H1 (cell line): ENCODE data around the gene ELMO1. TPM values are rescaled to one million over a fixed set of nuclear protein-coding genes. Genes with fewer than 3 reads are reported as not detected.

Experiments used
- CTCF ChIA-PET: fragments of 300-600 bp; sonication (Branson Sonifier 250); formaldehyde crosslinking; loops from one replicate; lab custom pipeline; 2021; ENCODE audit not compliant: partially characterized antibody; lab: Charles Lee
- POLR2A ChIA-PET: fragments of 300-600 bp; sonication (Branson Sonifier 250); formaldehyde crosslinking; loops from one replicate; lab custom pipeline; 2021; ENCODE audit warnings: inconsistent platforms; ENCODE audit not compliant: partially characterized antibody; lab: Charles Lee
- DNase-seq, 2 experiments: peaks; one replicate each; pipeline versions ENCODE4 v3.0.0 to v3.0.0-alpha.2; 2010 to 2022; ENCODE audit warnings: low spot score in 2 of 2, low read depth in 1 of 2, mixed read lengths in 1 of 2
- FAIRE-seq: peaks from 2 replicates; lab custom pipeline; 2011; peaks lifted over from hg19 to GRCh38; lab: Jason Lieb, UNC
- H2AFZ ChIP-seq: 2 replicates; pipeline ENCODE4 v1.8.1; 2012; ENCODE audit warnings: low read length, inconsistent platforms
- H2AK5ac ChIP-seq: 2 replicates; pipeline ENCODE4 v1.6.1; 2013; ENCODE audit warnings: low read depth, low read length
- H2BK120ac ChIP-seq: replicated peaks from 2 replicates; pipeline ENCODE3; 2013; ENCODE audit warnings: low read depth, low read length, inconsistent platforms
- H2BK12ac ChIP-seq: 2 replicates; pipeline ENCODE4 v1.6.1; 2013; ENCODE audit warnings: low read depth, low read length
- H2BK15ac ChIP-seq: 2 replicates; pipeline ENCODE4 v1.6.1; 2013; ENCODE audit warnings: low read length
- H2BK20ac ChIP-seq: 2 replicates; pipeline ENCODE4 v1.6.1; 2013; ENCODE audit warnings: low read length
- H2BK5ac ChIP-seq: 2 replicates; pipeline ENCODE4 v1.6.1; 2013; ENCODE audit warnings: low read depth, low read length
- H3K14ac ChIP-seq: 2 replicates; pipeline ENCODE4 v1.6.1; 2013; ENCODE audit warnings: inconsistent platforms; ENCODE audit not compliant: insufficient read length
- H3K18ac ChIP-seq: 2 replicates; pipeline ENCODE4 v1.6.1; 2013; ENCODE audit warnings: low read length; ENCODE audit errors: extremely low read depth
- H3K23ac ChIP-seq: 2 replicates; pipeline ENCODE4 v1.6.1; 2013; ENCODE audit warnings: inconsistent platforms; ENCODE audit not compliant: insufficient read length
- H3K23me2 ChIP-seq: 2 replicates; pipeline ENCODE4 v1.6.1; 2013; ENCODE audit warnings: low read depth, low read length
- H3K27ac ChIP-seq: 2 replicates; pipeline ENCODE4 v1.6.1; 2011; ENCODE audit warnings: low read depth, low read length, inconsistent platforms
- H3K27me3 ChIP-seq, 4 experiments: replicated peaks in 1 of 4; 1 replicate in 1 of 4; 2 replicates in 3 of 4; pipeline versions ENCODE4 v1.6.1 to v1.8.1; 2011 to 2013; ENCODE audit warnings: low read length in 3 of 4, mild to moderate bottlenecking in 3 of 4, inconsistent platforms in 2 of 4, mixed read lengths in 2 of 4, moderate library complexity in 1 of 4; ENCODE audit not compliant: control insufficient read depth in 3 of 4, insufficient read depth in 3 of 4; ENCODE audit errors: extremely low read depth in 1 of 4
- H3K36me3 ChIP-seq, 4 experiments: 2 replicates each; pipeline versions ENCODE4 v1.6.1 to v1.8.1; 2011 to 2013; ENCODE audit warnings: mild to moderate bottlenecking in 4 of 4, low read length in 3 of 4, moderate library complexity in 2 of 4, control low read depth in 1 of 4, inconsistent platforms in 1 of 4; ENCODE audit not compliant: insufficient read depth in 4 of 4, control insufficient read depth in 2 of 4
- H3K4ac ChIP-seq: replicated peaks from 2 replicates; pipeline ENCODE3; 2013; ENCODE audit warnings: low read length, low read depth, mixed read lengths, inconsistent platforms; ENCODE audit not compliant: insufficient read length
- H3K4me1 ChIP-seq, 4 experiments: replicated peaks in 1 of 4; 1 replicate in 1 of 4; 2 replicates in 3 of 4; pipeline versions ENCODE4 v1.6.1 to v1.8.1; 2011 to 2013; ENCODE audit warnings: low read length in 3 of 4, inconsistent platforms in 2 of 4, mixed read lengths in 1 of 4; ENCODE audit not compliant: insufficient read depth in 4 of 4, control insufficient read depth in 3 of 4
- H3K4me2 ChIP-seq, 2 experiments: 2 replicates each; pipeline versions ENCODE4 v1.6.1 to v1.8.1; 2011 to 2013; ENCODE audit warnings: low read depth in 2 of 2, low read length in 2 of 2, control low read depth in 1 of 2, inconsistent platforms in 1 of 2, mild to moderate bottlenecking in 1 of 2; ENCODE audit not compliant: insufficient read depth in 1 of 2
- H3K4me3 ChIP-seq, 4 experiments: fragments of 200-600, 300-600 bp in 1 of 4; sonication (generic), shearing (Covaris generic), sonication (Bioruptor Twin) in 1 of 4; 2 replicates each; pipeline versions ENCODE4 v1.5.1 to v1.8.1; 2011 to 2016; ENCODE audit warnings: low read length in 4 of 4, low read depth in 3 of 4, control low read depth in 2 of 4, inconsistent platforms in 2 of 4, mild to moderate bottlenecking in 2 of 4, mixed read lengths in 1 of 4, moderate library complexity in 1 of 4; ENCODE audit not compliant: insufficient read depth in 2 of 4; ENCODE audit errors: extremely low read depth in 1 of 4
- H3K56ac ChIP-seq: replicated peaks from 2 replicates; pipeline ENCODE3; 2013; ENCODE audit warnings: low read depth, mild to moderate bottlenecking, mixed read lengths, low read length, inconsistent platforms; ENCODE audit not compliant: insufficient read length
- H3K79me1 ChIP-seq: 2 replicates; pipeline ENCODE4 v1.6.1; 2013; ENCODE audit warnings: low read depth, low read length, control low read depth
- H3K79me2 ChIP-seq, 2 experiments: 2 replicates each; pipeline versions ENCODE4 v1.6.1 to v1.8.1; 2012 to 2013; ENCODE audit warnings: low read length in 2 of 2, mild to moderate bottlenecking in 2 of 2, inconsistent platforms in 1 of 2; ENCODE audit not compliant: insufficient read depth in 2 of 2, control insufficient read depth in 1 of 2
- H3K9ac ChIP-seq, 4 experiments: replicated peaks in 1 of 4; 1 replicate in 1 of 4; 2 replicates in 3 of 4; pipeline versions ENCODE4 v1.6.1 to v1.8.1; 2011 to 2013; ENCODE audit warnings: low read depth in 3 of 4, low read length in 3 of 4, control low read depth in 2 of 4, mild to moderate bottlenecking in 2 of 4, moderate library complexity in 2 of 4, inconsistent platforms in 1 of 4; ENCODE audit errors: extremely low read depth in 1 of 4
- H3K9me3 ChIP-seq, 2 experiments: 2 replicates each; pipeline versions ENCODE4 v1.6.1 to v1.8.1; 2012 to 2013; ENCODE audit warnings: mild to moderate bottlenecking in 2 of 2, moderate library complexity in 2 of 2, control low read depth in 1 of 2, inconsistent platforms in 1 of 2, low read depth in 1 of 2, low read length in 1 of 2, mixed read lengths in 1 of 2; ENCODE audit not compliant: insufficient read depth in 2 of 2
- H4K20me1 ChIP-seq, 2 experiments: replicated peaks in 1 of 2; 2 replicates each; pipeline versions ENCODE3 to v1.8.1; 2011 to 2013; ENCODE audit warnings: inconsistent platforms in 2 of 2, low read length in 2 of 2, mild to moderate bottlenecking in 1 of 2; ENCODE audit not compliant: insufficient read depth in 2 of 2, control insufficient read depth in 1 of 2
- H4K5ac ChIP-seq: 2 replicates; pipeline ENCODE4 v1.6.1; 2013; ENCODE audit warnings: low read length, low read depth, mixed read lengths, inconsistent platforms; ENCODE audit not compliant: insufficient read length
- H4K8ac ChIP-seq: 2 replicates; pipeline ENCODE4 v1.8.0; 2013; ENCODE audit warnings: mild to moderate bottlenecking, moderate library complexity, low read length, inconsistent platforms; ENCODE audit not compliant: insufficient read depth; ENCODE audit errors: extremely low read depth
- H4K91ac ChIP-seq: replicated peaks from 2 replicates; pipeline ENCODE3; 2013; ENCODE audit warnings: low read length, mixed read lengths, inconsistent platforms; ENCODE audit not compliant: insufficient read length
- CEBPB ChIP-seq: IDR thresholded peaks from 2 replicates; pipeline ENCODE4 v1.6.1; 2012; ENCODE audit warnings: low read depth, low read length
- CTCF ChIP-seq, 3 experiments: IDR thresholded peaks; 1 replicate in 2 of 3; 2 replicates in 1 of 3; pipeline versions ENCODE4 v1.5.1 to v1.6.1; 2011; ENCODE audit warnings: low read length in 3 of 3, mild to moderate bottlenecking in 3 of 3, inconsistent platforms in 2 of 3, low read depth in 1 of 3, moderate library complexity in 1 of 3; ENCODE audit not compliant: insufficient read depth in 1 of 3; ENCODE audit errors: control extremely low read depth in 1 of 3
- RAD21 ChIP-seq, 2 experiments: IDR thresholded peaks in 1 of 2; conservative IDR thresholded peaks in 1 of 2; 2 replicates each; pipeline ENCODE4 v1.6.1; 2011; ENCODE audit warnings: low read depth in 2 of 2, low read length in 2 of 2, improper control_type of control experiment in 1 of 2, inconsistent platforms in 1 of 2, mild to moderate bottlenecking in 1 of 2, moderate library complexity in 1 of 2
- RFX5 ChIP-seq: IDR thresholded peaks from 2 replicates; pipeline ENCODE4 v1.6.1; 2011; ENCODE audit warnings: low read depth, low read length, improper control_type of control experiment, borderline replicate concordance
- WGBS, 2 experiments: shearing (Covaris generic) in 1 of 2; methylation state at CpG; one replicate each; pipeline versions ENCODE4 v1.1.6 to v1.1.7; 2013 to 2015; ENCODE audit warnings: low lambda C conversion rate in 2 of 2, mixed read lengths in 2 of 2, inconsistent platforms in 1 of 2, low coverage in 1 of 2, missing lambda C conversion rate in 1 of 2; ENCODE audit not compliant: insufficient replicate concordance in 2 of 2, insufficient coverage in 1 of 2, insufficient read length in 1 of 2; ENCODE audit errors: extremely low coverage in 1 of 2, missing lambda C conversion rate in 1 of 2; 5-methylcytosine and 5-hydroxymethylcytosine counted together
- polyA plus RNA-seq, 7 experiments: library from polyadenylated mRNA; depleted of rRNA in 3 of 7; stranded (reverse) in 5 of 7; unstranded in 2 of 7; fragments of >200 nt in 5 of 7; fragments of 200-250 nt in 2 of 7; gene quantifications; 1 replicate in 5 of 7; 2 replicates in 1 of 7; 4 replicates in 1 of 7; pipeline versions ENCODE4 v1.2.1 to v1.2.3, GENCODE V29; 2011 to 2013; ENCODE audit warnings: missing spikeins in 2 of 7, mixed read lengths in 2 of 7
- total RNA-seq: library from RNA; stranded (reverse); fragmentation: NEBNext Ultra II Directional; extraction: Animal tissue kit (Norgen Biotek cat#: 25700); gene quantifications from 2 replicates; pipeline ENCODE4 v1.2.1, GENCODE V29; 2021

The ELMO1 gene
- total and polyA plus RNA-seq, 2 of the 8 experiments (the other 6 are each of a cell fraction or from before 2014, with no cell fraction given), result 18.4 to 21.0 TPM

- Histone ChIP-seq H3K27ac (no peak overlapping the region), H2AFZ (no peak overlapping the region), H3K4me1 (peaks cover 0 to 17% (median 4%) of the 10 kb centered on the region in 4 experiments; a peak in 3 of 7 replicates), H3K56ac (no peak overlapping the region), H2BK120ac (no peak overlapping the region), H2BK12ac (peak overlapping the region; percentile 60; the same call in 1 of the 2 replicates), H4K8ac (no peak overlapping the region), H2BK20ac (no peak overlapping the region), H4K5ac (no peak overlapping the region), H3K23me2 (no peaks in the 10 kb centered on the region), H2BK15ac (no peak overlapping the region), H3K4me3 (no peak overlapping the region), H3K9ac (no peak overlapping the region), H4K91ac (no peak overlapping the region), H3K27me3 (no peaks in the 10 kb centered on the region), H2BK5ac (no peak overlapping the region), H3K18ac (no peak overlapping the region), H3K79me2 (no peaks in the 10 kb centered on the region), H3K23ac (no peak overlapping the region), H2AK5ac (no peak overlapping the region), H3K4me2 (no peak overlapping the region), H4K20me1 (no peaks in the 10 kb centered on the region), H3K79me1 (no peaks in the 10 kb centered on the region), H3K9me3 (no peaks in the 10 kb centered on the region), H3K14ac (no peak overlapping the region), H3K36me3 (no peaks in the 10 kb centered on the region; a peak in 2 of 8 replicates), H3K4ac (no peak overlapping the region)
- no peak for TF ChIP-seq RFX5
- no peak for TF ChIP-seq CEBPB
- TF ChIP-seq CTCF (IDR thresholded peaks at IDR 0.05; ENCODE audit: control extremely low read depth in 1 of 3, insufficient read depth in 1 of 3, low read depth in 1 of 3, low read length in 3 of 3), result peak in 2 of 3 experiments; percentile 13 to 42; a peak in 3 of 4 replicates
- peak; percentile 57 to 67 for TF ChIP-seq RAD21 (IDR thresholded peaks at IDR 0.05 in 1 of 2, conservative IDR thresholded peaks at IDR 0.05 in 1 of 2; ENCODE audit: low read depth in 2 of 2, low read length in 2 of 2)
- POLR2A ChIA-PET, result interaction anchor here (0.7 kb wide), 1 partner anchor 261 kb away, joined by 4 read pairs; no protein-coding TSS in a partner anchor
- DNase-seq, result no peak
- WGBS, 2 experiments, result 84% methylated on average over 6 of the region's 6 CpGs; no CpG with 5 or more reads in 1 of the 2 experiments
- CTCF ChIA-PET, result interaction anchor here (0.8 to 2.3 kb wide), 13 partner anchors 14 to 424 kb away, joined by 3 to 10 read pairs (median 4); no protein-coding TSS in a partner anchor
- FAIRE-seq, result no peak
These were observed 420.9 kb downstream of the ELMO1 start for GRCh38 chr7:37027557-37028341.
